ENCODE data around the gene PHACTR3. TPM values are rescaled to one million over a fixed set of nuclear protein-coding genes. Genes with fewer than 3 reads are reported as not detected.

PHACTR3 gene
- total RNA-seq, 1 experiment from 2014 or later: not detected

DNA sequence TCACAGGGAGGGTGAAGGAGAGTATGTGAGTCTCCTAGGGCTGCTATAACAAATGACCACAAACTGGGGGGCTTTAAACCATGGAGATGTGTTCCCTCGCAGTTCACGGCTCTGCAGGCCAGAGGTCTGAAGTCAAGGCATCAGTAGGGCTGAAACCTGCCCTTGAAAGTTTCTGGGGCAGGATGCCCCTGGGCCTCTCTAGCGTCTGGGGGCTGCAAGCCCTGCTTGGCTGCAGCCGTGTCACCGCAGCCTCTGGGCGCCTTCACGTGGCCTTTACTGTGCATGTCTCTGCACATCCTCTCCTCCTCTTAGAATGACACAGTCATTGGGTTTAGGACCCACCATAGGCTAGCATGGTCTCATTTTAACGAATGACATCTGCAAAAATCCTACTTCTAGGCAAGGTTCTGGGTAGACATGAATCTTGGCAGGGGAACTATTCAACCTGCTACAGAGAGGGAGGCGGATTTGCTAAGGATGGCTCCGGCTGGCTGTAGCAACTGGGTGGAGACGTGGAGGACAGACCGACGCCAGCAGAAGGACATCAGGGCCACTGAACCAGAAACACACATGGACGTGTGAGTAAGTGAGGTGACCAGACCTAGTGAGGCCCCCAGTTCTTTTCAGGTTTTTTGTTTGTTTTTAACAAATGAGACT is 58.6 kb downstream of the PHACTR3 start:
- no peaks in the 10 kb centered on the region for H4K20me1 ChIP-seq (ENCODE audit: control insufficient read depth, insufficient read depth, insufficient read length)
- no peaks in the 10 kb centered on the region for H3K79me2 ChIP-seq (ENCODE audit: insufficient read depth, low read length)
- H2AK5ac ChIP-seq (ENCODE audit: insufficient read length, low read length): no peak overlapping the region
- no peak overlapping the region for H2BK12ac ChIP-seq (ENCODE audit: insufficient read length, low read depth, low read length)
- H3K4me2 ChIP-seq (ENCODE audit: insufficient read depth, insufficient read length, low read length): no peak overlapping the region
- DNase-seq: no peak
- no peak overlapping the region for H3K4ac ChIP-seq (ENCODE audit: low read depth, low read length)
- no peaks in the 10 kb centered on the region; the same call in 1 of the 2 replicates for H3K27me3 ChIP-seq (ENCODE audit: insufficient read depth, low read length)
- no peak overlapping the region for H2BK15ac ChIP-seq (ENCODE audit: low read depth, low read length)
- no peaks in the 10 kb centered on the region for H3K79me1 ChIP-seq (ENCODE audit: insufficient read depth, low read depth, low read length, poor library complexity, severe bottlenecking)
- H4K91ac ChIP-seq (ENCODE audit: insufficient read length, low read depth, low read length): no peak overlapping the region
- Mint-ChIP-seq H3K27ac (no peak overlapping the region), H3K4me1 (no peaks in the 10 kb centered on the region), H3K27me3 (ENCODE audit: low read depth) (peaks cover 39% of the 10 kb centered on the region), H3K9me3 (peaks cover 12 to 98% of the 10 kb centered on the region in 2 experiments), H3K4me3 (no peak overlapping the region), H3K36me3 (ENCODE audit: insufficient read depth in 1 of 3, low read depth in 3 of 3) (peaks cover 0 to 22% (median 20%) of the 10 kb centered on the region in 3 experiments; a peak in 5 of 7 replicates)
- no peak overlapping the region for H3K27ac ChIP-seq (ENCODE audit: insufficient read length, low read depth, low read length)
- no peak overlapping the region for H3K23ac ChIP-seq (ENCODE audit: insufficient read length, low read depth, low read length)
- H2BK120ac ChIP-seq (ENCODE audit: low read depth, low read length, poor library complexity, severe bottlenecking): no peak overlapping the region
- WGBS (ENCODE audit: extremely low coverage, insufficient read length, low lambda C conversion rate): no CpG with 5 or more reads among the region's 14 CpGs
- H3T11ph ChIP-seq (ENCODE audit: low read length): no peak overlapping the region
- no peaks in the 10 kb centered on the region for H3K4me1 ChIP-seq (ENCODE audit: insufficient read depth, low read length)
- peaks cover 23% of the 10 kb centered on the region for H3K9me3 ChIP-seq (ENCODE audit: control insufficient read depth, low read depth, low read length)
- no peak overlapping the region for H3K9ac ChIP-seq (ENCODE audit: extremely low read depth, insufficient read length, low read length)
- no peak overlapping the region for H2BK5ac ChIP-seq (ENCODE audit: insufficient read length, low read length)
- no peak overlapping the region for H4K8ac ChIP-seq (replicated peaks; ENCODE audit: insufficient read length, low read depth, low read length)
- H2BK20ac ChIP-seq (ENCODE audit: low read depth, low read length, poor library complexity, severe bottlenecking): no peak overlapping the region
- TF ChIP-seq, protein P1, sequence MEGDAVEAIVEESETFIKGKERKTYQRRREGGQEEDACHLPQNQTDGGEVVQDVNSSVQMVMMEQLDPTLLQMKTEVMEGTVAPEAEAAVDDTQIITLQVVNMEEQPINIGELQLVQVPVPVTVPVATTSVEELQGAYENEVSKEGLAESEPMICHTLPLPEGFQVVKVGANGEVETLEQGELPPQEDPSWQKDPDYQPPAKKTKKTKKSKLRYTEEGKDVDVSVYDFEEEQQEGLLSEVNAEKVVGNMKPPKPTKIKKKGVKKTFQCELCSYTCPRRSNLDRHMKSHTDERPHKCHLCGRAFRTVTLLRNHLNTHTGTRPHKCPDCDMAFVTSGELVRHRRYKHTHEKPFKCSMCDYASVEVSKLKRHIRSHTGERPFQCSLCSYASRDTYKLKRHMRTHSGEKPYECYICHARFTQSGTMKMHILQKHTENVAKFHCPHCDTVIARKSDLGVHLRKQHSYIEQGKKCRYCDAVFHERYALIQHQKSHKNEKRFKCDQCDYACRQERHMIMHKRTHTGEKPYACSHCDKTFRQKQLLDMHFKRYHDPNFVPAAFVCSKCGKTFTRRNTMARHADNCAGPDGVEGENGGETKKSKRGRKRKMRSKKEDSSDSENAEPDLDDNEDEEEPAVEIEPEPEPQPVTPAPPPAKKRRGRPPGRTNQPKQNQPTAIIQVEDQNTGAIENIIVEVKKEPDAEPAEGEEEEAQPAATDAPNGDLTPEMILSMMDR (conservative IDR thresholded peaks at IDR 0.05): no peak
- H3K23me2 ChIP-seq (ENCODE audit: insufficient read length, low read depth, low read length, poor library complexity, severe bottlenecking): peaks cover 3% of the 10 kb centered on the region
- no peak overlapping the region for H3K56ac ChIP-seq (ENCODE audit: insufficient read length, low read depth, low read length)
- H3K14ac ChIP-seq (ENCODE audit: insufficient read depth, low read length): no peak overlapping the region
- H3K18ac ChIP-seq (ENCODE audit: insufficient read length, low read depth, low read length): no peak overlapping the region
- H4K5ac ChIP-seq (ENCODE audit: insufficient read length, low read depth, low read length): no peak overlapping the region
- H2AFZ ChIP-seq (ENCODE audit: low read length): no peak overlapping the region

Data from H9 (cell line).